HepG2 (cell line): ENCODE results near the gene OR1I1.

Experiments used
- CTCF ChIP-seq: sonication (generic); formaldehyde crosslinking; IDR thresholded peaks from 2 replicates; pipeline ENCODE4 v1.5.0; 2020; ENCODE audit warnings: mild to moderate bottlenecking, missing genetic modification reagents, moderate library complexity
- NCOA1 ChIP-seq: sonication (generic); formaldehyde crosslinking; IDR thresholded peaks from 2 replicates; pipeline ENCODE4 v1.9.0; 2021; ENCODE audit warnings: missing genetic modification reagents
- TCF12 ChIP-seq, 2 experiments: fragments of 450-650 bp in 1 of 2; sonication (generic) in 1 of 2; formaldehyde crosslinking in 1 of 2; IDR thresholded peaks; 2 replicates each; pipeline versions ENCODE4 v1.6.1 to v1.8.0; 2017 to 2022; ENCODE audit warnings: antibody characterized with exemption in 1 of 2, mild to moderate bottlenecking in 1 of 2, missing genetic modification reagents in 1 of 2, moderate library complexity in 1 of 2
- TGIF2 ChIP-seq: IDR thresholded peaks from 2 replicates; pipeline ENCODE4 v1.6.1; 2016; ENCODE audit warnings: control low read depth, missing compliant biosample characterization
- ZEB1 ChIP-seq: IDR thresholded peaks from 2 replicates; pipeline ENCODE4 v1.6.1; 2012; ENCODE audit warnings: mild to moderate bottlenecking, low read depth, inconsistent platforms; ENCODE audit not compliant: insufficient replicate concordance
- ZFP36 ChIP-seq: fragments of 150-350 bp; IDR thresholded peaks from 2 replicates; pipeline ENCODE4 v1.6.1; 2018; ENCODE audit warnings: borderline replicate concordance, low read length, low read depth; ENCODE audit not compliant: partially characterized antibody
- ZNF326 ChIP-seq: sonication (generic); formaldehyde crosslinking; IDR thresholded peaks from 2 replicates; pipeline ENCODE4 v1.4.0; 2020; ENCODE audit warnings: missing genetic modification reagents, borderline replicate concordance
- ZNF501 ChIP-seq: sonication (generic); formaldehyde crosslinking; IDR thresholded peaks from 2 replicates; pipeline ENCODE4 v1.5.1; 2020; ENCODE audit warnings: mild to moderate bottlenecking, moderate library complexity, missing genetic modification reagents
- ZNF543 ChIP-seq: sonication (generic); formaldehyde crosslinking; IDR thresholded peaks from 2 replicates; pipeline ENCODE4 v1.4.0; 2020; ENCODE audit warnings: mild to moderate bottlenecking, missing genetic modification reagents
- ZNF589 ChIP-seq: sonication (generic); formaldehyde crosslinking; conservative IDR thresholded peaks from 2 replicates; pipeline ENCODE4 v1.8.0; 2022; ENCODE audit warnings: mild to moderate bottlenecking, moderate library complexity, missing genetic modification reagents
- ZNF747 ChIP-seq: sonication (generic); formaldehyde crosslinking; IDR thresholded peaks from 2 replicates; pipeline ENCODE4 v1.8.1; 2023; ENCODE audit warnings: missing genetic modification reagents, mild to moderate bottlenecking, borderline replicate concordance
- TF ChIP-seq, protein P1 (sequence below): sonication (generic); formaldehyde crosslinking; IDR thresholded peaks from 2 replicates; pipeline ENCODE4 v1.5.1; 2020; ENCODE audit warnings: missing genetic modification reagents, mild to moderate bottlenecking, borderline replicate concordance
- TF ChIP-seq, protein P2 (sequence below): sonication (generic); formaldehyde crosslinking; IDR thresholded peaks from 2 replicates; pipeline ENCODE4 v1.4.0; 2020; ENCODE audit warnings: missing genetic modification reagents

- no peak for TF ChIP-seq NCOA1 (CRISPR knock-in tag)
- TF ChIP-seq TCF12 (IDR thresholded peaks at IDR 0.05) = no peak
- no peak for TF ChIP-seq TCF12 (CRISPR knock-in tag; IDR thresholded peaks at IDR 0.05)
- TF ChIP-seq, protein P1, sequence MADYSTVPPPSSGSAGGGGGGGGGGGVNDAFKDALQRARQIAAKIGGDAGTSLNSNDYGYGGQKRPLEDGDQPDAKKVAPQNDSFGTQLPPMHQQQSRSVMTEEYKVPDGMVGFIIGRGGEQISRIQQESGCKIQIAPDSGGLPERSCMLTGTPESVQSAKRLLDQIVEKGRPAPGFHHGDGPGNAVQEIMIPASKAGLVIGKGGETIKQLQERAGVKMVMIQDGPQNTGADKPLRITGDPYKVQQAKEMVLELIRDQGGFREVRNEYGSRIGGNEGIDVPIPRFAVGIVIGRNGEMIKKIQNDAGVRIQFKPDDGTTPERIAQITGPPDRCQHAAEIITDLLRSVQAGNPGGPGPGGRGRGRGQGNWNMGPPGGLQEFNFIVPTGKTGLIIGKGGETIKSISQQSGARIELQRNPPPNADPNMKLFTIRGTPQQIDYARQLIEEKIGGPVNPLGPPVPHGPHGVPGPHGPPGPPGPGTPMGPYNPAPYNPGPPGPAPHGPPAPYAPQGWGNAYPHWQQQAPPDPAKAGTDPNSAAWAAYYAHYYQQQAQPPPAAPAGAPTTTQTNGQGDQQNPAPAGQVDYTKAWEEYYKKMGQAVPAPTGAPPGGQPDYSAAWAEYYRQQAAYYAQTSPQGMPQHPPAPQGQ (CRISPR knock-in tag) = no peak
- TF ChIP-seq, protein P2, sequence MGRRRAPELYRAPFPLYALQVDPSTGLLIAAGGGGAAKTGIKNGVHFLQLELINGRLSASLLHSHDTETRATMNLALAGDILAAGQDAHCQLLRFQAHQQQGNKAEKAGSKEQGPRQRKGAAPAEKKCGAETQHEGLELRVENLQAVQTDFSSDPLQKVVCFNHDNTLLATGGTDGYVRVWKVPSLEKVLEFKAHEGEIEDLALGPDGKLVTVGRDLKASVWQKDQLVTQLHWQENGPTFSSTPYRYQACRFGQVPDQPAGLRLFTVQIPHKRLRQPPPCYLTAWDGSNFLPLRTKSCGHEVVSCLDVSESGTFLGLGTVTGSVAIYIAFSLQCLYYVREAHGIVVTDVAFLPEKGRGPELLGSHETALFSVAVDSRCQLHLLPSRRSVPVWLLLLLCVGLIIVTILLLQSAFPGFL (CRISPR knock-in tag) = no peak
- TF ChIP-seq ZNF326 (CRISPR knock-in tag) = no peak
- TF ChIP-seq ZEB1 = no peak
- TF ChIP-seq ZNF747 (CRISPR knock-in tag) = no peak
- TF ChIP-seq TGIF2 = no peak
- no peak for TF ChIP-seq ZNF589
- no peak for TF ChIP-seq ZNF501
- TF ChIP-seq ZFP36 = no peak
- no peak for TF ChIP-seq CTCF (CRISPR knock-in tag)
- no peak for TF ChIP-seq ZNF543 (CRISPR knock-in tag)
These were observed 16.4 kb downstream of the OR1I1 start for GRCh38 chr19:15098460-15098859.
